ENCODE results near the gene FOXK1. TPM values are rescaled to one million over a fixed set of nuclear protein-coding genes. Genes with fewer than 3 reads are reported as not detected.

Gene FOXK1
- total and polyA plus RNA-seq, 9 of the 15 experiments (the other 6 are each of a cell fraction or from before 2014, with no cell fraction given) = 0.32 to 45.5 (median 8.1) TPM

DNA sequence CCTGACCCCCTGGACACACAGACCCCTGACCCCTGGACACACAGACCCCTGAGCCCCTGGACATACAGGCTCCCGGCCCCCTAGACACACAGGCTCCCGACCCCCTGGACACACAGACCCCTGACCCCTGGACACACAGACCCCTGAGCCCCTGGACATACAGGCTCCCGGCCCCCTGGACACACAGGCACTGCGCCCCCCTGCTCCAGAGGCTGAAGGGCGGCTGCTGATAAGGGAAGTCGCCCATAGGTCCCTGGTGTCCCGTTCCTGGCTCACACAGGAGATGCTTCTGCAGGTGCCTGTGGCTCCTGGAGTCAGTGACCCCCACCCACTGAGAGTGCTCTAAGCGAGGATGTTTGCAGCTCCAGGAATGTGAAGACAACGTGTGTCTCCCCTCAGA is 89.6 kb downstream of the FOXK1 start:
- H3K79me2 ChIP-seq (ENCODE audit: control insufficient read depth, insufficient read depth, low read length) = peaks cover 13% of the 10 kb centered on the region
- DNase-seq (ENCODE audit: extremely low read depth in 1 of 4, low spot score in 3 of 4) = no peak
- no peak for ATAC-seq
- H3K9me3 ChIP-seq (replicated peaks; ENCODE audit: control insufficient read depth, insufficient read depth, low read depth, low read length) = no peaks in the 10 kb centered on the region
- H3K27me3 ChIP-seq (ENCODE audit: control insufficient read depth in 2 of 2, insufficient read depth in 2 of 2, low read length in 2 of 2) = no peaks in the 10 kb centered on the region
- intact Hi-C loops (cut with micrococcal nuclease) = no loop called here
- WGBS (ENCODE audit: insufficient coverage, low coverage, missing lambda C conversion rate) = 81% methylated on average over 8 of the region's 9 CpGs
- H3K9ac ChIP-seq (ENCODE audit: insufficient read depth in 1 of 2, low read depth in 2 of 2, low read length in 2 of 2) = no peak overlapping the region
- H2AFZ ChIP-seq (ENCODE audit: low read depth, low read length) = no peak overlapping the region
- no peak for FAIRE-seq
- peaks cover 5% of the 10 kb centered on the region for H3K9me1 ChIP-seq (ENCODE audit: control insufficient read depth, insufficient read depth, low read length)
- no peaks in the 10 kb centered on the region for H4K20me1 ChIP-seq (replicated peaks; ENCODE audit: control insufficient read depth, insufficient read depth, low read length)
- CTCF ChIA-PET (ENCODE audit: low intra/inter-chr PET ratio) = no interaction called here
- no TSS peak for BruUV-seq (replicated peaks)
- POLR2A ChIA-PET = no interaction called here
- no peak overlapping the region for H3K4me3 ChIP-seq
- TF ChIP-seq ZNF197 (CRISPR knock-in tag; IDR thresholded peaks at IDR 0.05; ENCODE audit: low read depth) (no peak), POLR2G (IDR thresholded peaks at IDR 0.05; ENCODE audit: low read depth, low read length) (peak; percentile 38)
- peaks cover 10% of the 10 kb centered on the region; the same call in 2 of the 3 replicates for H3K36me3 ChIP-seq (ENCODE audit: control insufficient read depth, insufficient read depth, low read length)
- H3K4me2 ChIP-seq (ENCODE audit: insufficient read depth, low read length) = no peak overlapping the region
- no peak overlapping the region for H3K27ac ChIP-seq (ENCODE audit: extremely low read depth, low read depth, low read length)
- in situ Hi-C loops (cut with MboI) = no loop called here
- peaks cover 17 to 28% of the 10 kb centered on the region in 2 experiments for H3K4me1 ChIP-seq (replicated peaks in 1 of 2; ENCODE audit: control insufficient read depth in 2 of 2, insufficient read depth in 2 of 2, low read length in 2 of 2)

DNA sequence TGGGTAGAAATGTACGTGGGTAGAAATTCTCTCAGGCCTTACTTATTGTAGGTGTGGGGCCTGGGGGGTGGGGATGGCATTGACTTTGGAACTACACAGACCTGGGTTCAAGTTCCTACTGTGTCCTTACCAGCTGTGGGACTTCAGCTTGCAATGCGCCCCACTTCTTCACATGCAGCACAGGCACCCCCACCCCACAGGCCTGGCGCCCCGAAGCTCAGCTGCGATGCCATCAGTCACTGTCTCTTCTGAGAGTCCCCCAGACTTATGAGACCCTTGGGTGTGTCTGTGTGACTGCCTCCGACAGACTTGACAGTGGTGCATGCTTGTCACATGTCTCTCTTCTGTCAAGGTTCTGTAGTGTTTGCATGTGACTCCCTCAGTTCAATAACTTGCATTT is 90.2 kb downstream of the FOXK1 start:
- WGBS (ENCODE audit: insufficient coverage, low coverage, missing lambda C conversion rate) = 88% methylated on average over 6 of the region's 6 CpGs
- H3K27ac ChIP-seq (ENCODE audit: extremely low read depth, low read depth, low read length) = no peak overlapping the region
- no peak overlapping the region for H2AFZ ChIP-seq (ENCODE audit: low read depth, low read length)
- peaks cover 5% of the 10 kb centered on the region for H3K9me1 ChIP-seq (ENCODE audit: control insufficient read depth, insufficient read depth, low read length)
- intact Hi-C loops (cut with micrococcal nuclease) = no loop called here
- H3K79me2 ChIP-seq (ENCODE audit: control insufficient read depth, insufficient read depth, low read length) = peaks cover 16% of the 10 kb centered on the region
- H3K27me3 ChIP-seq (ENCODE audit: control insufficient read depth in 2 of 2, insufficient read depth in 2 of 2, low read length in 2 of 2) = no peaks in the 10 kb centered on the region
- no peaks in the 10 kb centered on the region for H4K20me1 ChIP-seq (replicated peaks; ENCODE audit: control insufficient read depth, insufficient read depth, low read length)
- ATAC-seq = no peak
- ChIA-PET CTCF (ENCODE audit: low intra/inter-chr PET ratio) (no interaction called here), POLR2A (no interaction called here)
- H3K9ac ChIP-seq (ENCODE audit: insufficient read depth in 1 of 2, low read depth in 2 of 2, low read length in 2 of 2) = no peak overlapping the region
- in situ Hi-C loops (cut with MboI) = no loop called here
- FAIRE-seq = no peak
- no TSS peak for BruUV-seq (replicated peaks)
- H3K4me2 ChIP-seq (ENCODE audit: insufficient read depth, low read length) = no peak overlapping the region
- peaks cover 19 to 28% of the 10 kb centered on the region in 2 experiments for H3K4me1 ChIP-seq (replicated peaks in 1 of 2; ENCODE audit: control insufficient read depth in 2 of 2, insufficient read depth in 2 of 2, low read length in 2 of 2)
- no peak for DNase-seq (ENCODE audit: extremely low read depth in 1 of 4, low spot score in 3 of 4)
- no peak overlapping the region for H3K4me3 ChIP-seq
- H3K36me3 ChIP-seq (ENCODE audit: control insufficient read depth, insufficient read depth, low read length) = peaks cover 11% of the 10 kb centered on the region; the same call in 2 of the 3 replicates
- no peaks in the 10 kb centered on the region for H3K9me3 ChIP-seq (replicated peaks; ENCODE audit: control insufficient read depth, insufficient read depth, low read depth, low read length)
- TF ChIP-seq MTF1 (CRISPR knock-in tag; IDR thresholded peaks at IDR 0.05; ENCODE audit: borderline replicate concordance) (no peak), LARP7 (IDR thresholded peaks at IDR 0.05) (no peak), KLF16 (IDR thresholded peaks at IDR 0.05) (no peak), ZNF24 (IDR thresholded peaks at IDR 0.05) (no peak), FOXK1 (CRISPR knock-in tag; IDR thresholded peaks at IDR 0.05; ENCODE audit: borderline replicate concordance) (no peak), MED1 (CRISPR knock-in tag; IDR thresholded peaks at IDR 0.05; ENCODE audit: borderline replicate concordance) (no peak), NCOA4 (IDR thresholded peaks at IDR 0.05; ENCODE audit: partially characterized antibody) (no peak), JUNB (CRISPR knock-in tag; conservative IDR thresholded peaks at IDR 0.05) (no peak), MEIS2 (IDR thresholded peaks at IDR 0.05; ENCODE audit: partially characterized antibody) (no peak), E2F3 (CRISPR knock-in tag; IDR thresholded peaks at IDR 0.05) (no peak), PYGO2 (tag; IDR thresholded peaks at IDR 0.05) (no peak), CREM (IDR thresholded peaks at IDR 0.05; ENCODE audit: low read depth) (no peak)
- TF ChIP-seq, protein P1, sequence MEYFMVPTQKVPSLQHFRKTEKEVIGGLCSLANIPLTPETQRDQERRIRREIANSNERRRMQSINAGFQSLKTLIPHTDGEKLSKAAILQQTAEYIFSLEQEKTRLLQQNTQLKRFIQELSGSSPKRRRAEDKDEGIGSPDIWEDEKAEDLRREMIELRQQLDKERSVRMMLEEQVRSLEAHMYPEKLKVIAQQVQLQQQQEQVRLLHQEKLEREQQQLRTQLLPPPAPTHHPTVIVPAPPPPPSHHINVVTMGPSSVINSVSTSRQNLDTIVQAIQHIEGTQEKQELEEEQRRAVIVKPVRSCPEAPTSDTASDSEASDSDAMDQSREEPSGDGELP (CRISPR knock-in tag; IDR thresholded peaks at IDR 0.05; ENCODE audit: borderline replicate concordance) = no peak

Data from K562 (cell line).